A673 (cell line): ENCODE data around the gene SPECC1. TPM values are rescaled to one million over a fixed set of nuclear protein-coding genes. Genes with fewer than 3 reads are reported as not detected.

Experiments used
- BruUV-seq: library from RNA; stranded (reverse); fragments of 400-500 nt; replicated peaks from 2 replicates; lab custom pipeline; 2021; lab: Mats Ljungman, UMichigan
- CTCF ChIA-PET: fragments of 300-600 bp; sonication (Branson Sonifier 250); formaldehyde crosslinking; loops from one replicate; lab custom pipeline; 2022; ENCODE audit warnings: antibody characterized with exemption; lab: Charles Lee
- POLR2A ChIA-PET: fragments of 300-600 bp; sonication (Branson Sonifier 250); formaldehyde crosslinking; loops from one replicate; lab custom pipeline; 2022; ENCODE audit warnings: antibody characterized with exemption; ENCODE audit not compliant: low non-redundant PET; lab: Charles Lee
- DNase-seq: peaks from one replicate; pipeline ENCODE4 v3.0.0-alpha.2; 2015; ENCODE audit warnings: low spot score
- H3K27ac ChIP-seq: fragments of 200-600 bp; sonication (generic); 2 replicates; pipeline ENCODE4 v1.5.1; 2016; ENCODE audit warnings: mixed run types, low read depth, mild to moderate bottlenecking, mixed read lengths, antibody characterized with exemption, low read length; ENCODE audit not compliant: poor library complexity, severe bottlenecking
- H3K27me3 ChIP-seq: fragments of 200-600 bp; sonication (generic); replicated peaks from 2 replicates; pipeline ENCODE4 v1.6.1; 2017; ENCODE audit warnings: mixed run types, low read depth, mild to moderate bottlenecking, mixed read lengths, antibody characterized with exemption, low read length; ENCODE audit not compliant: insufficient read depth, poor library complexity
- H3K36me3 ChIP-seq: fragments of 200-600 bp; sonication (generic); 2 replicates; pipeline ENCODE4 v1.6.1; 2016; ENCODE audit warnings: mixed run types, mild to moderate bottlenecking, mixed read lengths, antibody characterized with exemption, low read length; ENCODE audit not compliant: insufficient read depth, poor library complexity, severe bottlenecking
- H3K4me1 ChIP-seq: fragments of 200-600 bp; sonication (generic); 2 replicates; pipeline ENCODE4 v1.6.1; 2017; ENCODE audit warnings: mixed run types, mild to moderate bottlenecking, mixed read lengths, antibody characterized with exemption, low read length; ENCODE audit not compliant: insufficient read depth, poor library complexity, severe bottlenecking
- H3K4me3 ChIP-seq: fragments of 200-600 bp; sonication (generic); 2 replicates; pipeline ENCODE4 v1.5.1; 2016; ENCODE audit warnings: low read depth, mixed run types, mild to moderate bottlenecking, mixed read lengths, low read length; ENCODE audit not compliant: poor library complexity, severe bottlenecking
- H3K9me3 ChIP-seq: fragments of 200-600 bp; sonication (generic); 2 replicates; pipeline ENCODE4 v1.6.1; 2016; ENCODE audit warnings: mixed run types, low read depth, mild to moderate bottlenecking, mixed read lengths, antibody characterized with exemption, low read length; ENCODE audit not compliant: poor library complexity, severe bottlenecking
- EZH2 ChIP-seq: fragments of 200-600 bp; sonication (generic); IDR thresholded peaks from 2 replicates; pipeline ENCODE4 v1.6.1; 2017; ENCODE audit warnings: borderline replicate concordance, low read depth, mild to moderate bottlenecking, mixed read lengths, antibody characterized with exemption, low read length; ENCODE audit not compliant: poor library complexity, severe bottlenecking
- intact Hi-C: fragments of 100-400 bp; cut with micrococcal nuclease; formaldehyde crosslinking; loops from one replicate; pipeline ENCODE4 v1.10.0; 2022; ENCODE audit not compliant: unreplicated experiment
- total RNA-seq: library from RNA; stranded (reverse); gene quantifications from 2 replicates; pipeline ENCODE4 v1.2.3, GENCODE V29; 2021
- TF ChIP-seq, protein P1 (sequence below): fragments of 300-800, 200-600 bp; sonication (generic); conservative IDR thresholded peaks from 2 replicates; pipeline ENCODE4 v1.5.1; 2017; ENCODE audit warnings: low read depth, mild to moderate bottlenecking, antibody characterized with exemption, low read length, moderate library complexity, mixed read lengths

SPECC1 gene
- total RNA-seq, 1 experiment from 2014 or later, result 5.8 TPM

GRCh38 chr17:20077978-20078685 is 69.0 kb downstream of the SPECC1 start:
- Histone ChIP-seq H3K27me3 (no peaks in the 10 kb centered on the region), H3K36me3 (no peaks in the 10 kb centered on the region), H3K4me3 (no peak overlapping the region), H3K27ac (no peak overlapping the region), H3K4me1 (peaks cover 3% of the 10 kb centered on the region), H3K9me3 (no peaks in the 10 kb centered on the region)
- intact Hi-C loops, result no loop called here
- no peak for DNase-seq
- TF ChIP-seq, protein P1, sequence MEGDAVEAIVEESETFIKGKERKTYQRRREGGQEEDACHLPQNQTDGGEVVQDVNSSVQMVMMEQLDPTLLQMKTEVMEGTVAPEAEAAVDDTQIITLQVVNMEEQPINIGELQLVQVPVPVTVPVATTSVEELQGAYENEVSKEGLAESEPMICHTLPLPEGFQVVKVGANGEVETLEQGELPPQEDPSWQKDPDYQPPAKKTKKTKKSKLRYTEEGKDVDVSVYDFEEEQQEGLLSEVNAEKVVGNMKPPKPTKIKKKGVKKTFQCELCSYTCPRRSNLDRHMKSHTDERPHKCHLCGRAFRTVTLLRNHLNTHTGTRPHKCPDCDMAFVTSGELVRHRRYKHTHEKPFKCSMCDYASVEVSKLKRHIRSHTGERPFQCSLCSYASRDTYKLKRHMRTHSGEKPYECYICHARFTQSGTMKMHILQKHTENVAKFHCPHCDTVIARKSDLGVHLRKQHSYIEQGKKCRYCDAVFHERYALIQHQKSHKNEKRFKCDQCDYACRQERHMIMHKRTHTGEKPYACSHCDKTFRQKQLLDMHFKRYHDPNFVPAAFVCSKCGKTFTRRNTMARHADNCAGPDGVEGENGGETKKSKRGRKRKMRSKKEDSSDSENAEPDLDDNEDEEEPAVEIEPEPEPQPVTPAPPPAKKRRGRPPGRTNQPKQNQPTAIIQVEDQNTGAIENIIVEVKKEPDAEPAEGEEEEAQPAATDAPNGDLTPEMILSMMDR, result no peak
- no peak for TF ChIP-seq EZH2
- ChIA-PET CTCF (no interaction called here), POLR2A (no interaction called here)
- no TSS peak for BruUV-seq

DNA sequence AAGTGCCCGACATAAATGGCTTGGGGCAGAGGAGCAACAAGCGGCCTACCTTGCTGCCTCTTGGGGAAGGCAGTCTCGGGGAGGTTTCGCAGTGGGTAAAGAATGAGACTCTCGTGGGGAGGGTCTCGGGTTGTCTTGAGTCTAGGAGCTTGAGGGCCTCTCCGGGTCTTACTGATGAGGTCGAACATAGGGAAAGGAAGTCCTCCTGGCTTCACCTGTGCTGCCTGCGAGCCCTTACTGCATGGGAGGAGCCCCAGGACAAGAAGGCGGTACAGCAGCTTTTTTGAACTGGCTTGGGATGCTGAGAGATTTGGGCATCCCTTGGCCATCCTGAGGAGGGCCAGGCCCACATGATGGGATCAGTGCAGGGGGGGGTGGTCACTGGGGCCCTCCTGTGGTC is 71.4 kb downstream of the SPECC1 start:
- Histone ChIP-seq H3K4me1 (no peaks in the 10 kb centered on the region), H3K4me3 (no peak overlapping the region), H3K9me3 (no peaks in the 10 kb centered on the region), H3K27me3 (no peaks in the 10 kb centered on the region), H3K27ac (no peak overlapping the region), H3K36me3 (no peaks in the 10 kb centered on the region)
- BruUV-seq, result no TSS peak
- CTCF ChIA-PET, result no interaction called here
- intact Hi-C loops, result no loop called here
- TF ChIP-seq, protein P1, result no peak
- no peak for TF ChIP-seq EZH2
- POLR2A ChIA-PET, result no interaction called here
- DNase-seq, result no peak

- no peaks in the 10 kb centered on the region for H3K9me3 ChIP-seq
- no peaks in the 10 kb centered on the region for H3K27me3 ChIP-seq
- H3K36me3 ChIP-seq, result no peaks in the 10 kb centered on the region
- no TSS peak for BruUV-seq
- ChIA-PET POLR2A (no interaction called here), CTCF (no interaction called here)
- no peak overlapping the region for H3K27ac ChIP-seq
- intact Hi-C loops, result no loop called here
- no peaks in the 10 kb centered on the region for H3K4me1 ChIP-seq
- H3K4me3 ChIP-seq, result no peak overlapping the region
- no peak for TF ChIP-seq EZH2
- TF ChIP-seq, protein P1, result no peak
- DNase-seq, result no peak
Measured at GRCh38 chr17:20083156-20083859, 74.1 kb downstream of the SPECC1 start.
